H9 (cell line): ENCODE measurements around the gene KAZN. TPM values are rescaled to one million over a fixed set of nuclear protein-coding genes. Genes with fewer than 3 reads are reported as not detected.

Experiments
- DNase-seq: peaks from one replicate; pipeline ENCODE4 v3.0.0-alpha.2; 2017
- H2AFZ ChIP-seq: one replicate; pipeline ENCODE4 v1.6.1; 2013; ENCODE audit warnings: mild to moderate bottlenecking, low read length, control low read depth, moderate library complexity
- H2AK5ac ChIP-seq: 2 replicates; pipeline ENCODE4 v1.6.1; 2013; ENCODE audit warnings: low read length, control low read depth, mixed read lengths; ENCODE audit not compliant: insufficient read length
- H2BK120ac ChIP-seq: one replicate; pipeline ENCODE4 v1.6.1; 2013; ENCODE audit warnings: low read depth, mild to moderate bottlenecking, low read length, control low read depth, inconsistent platforms; ENCODE audit not compliant: poor library complexity, severe bottlenecking
- H2BK12ac ChIP-seq: 2 replicates; pipeline ENCODE4 v1.6.1; 2013; ENCODE audit warnings: low read length, control low read depth, mixed read lengths, low read depth; ENCODE audit not compliant: insufficient read length
- H2BK15ac ChIP-seq: 2 replicates; pipeline ENCODE4 v1.6.1; 2013; ENCODE audit warnings: low read depth, low read length, control low read depth
- H2BK20ac ChIP-seq: one replicate; pipeline ENCODE4 v1.6.1; 2013; ENCODE audit warnings: low read depth, mild to moderate bottlenecking, low read length, control low read depth, inconsistent platforms; ENCODE audit not compliant: poor library complexity, severe bottlenecking
- H2BK5ac ChIP-seq: 2 replicates; pipeline ENCODE4 v1.6.1; 2013; ENCODE audit warnings: low read length, control low read depth, mixed read lengths; ENCODE audit not compliant: insufficient read length
- H3K14ac ChIP-seq: 2 replicates; pipeline ENCODE4 v1.6.1; 2013; ENCODE audit warnings: low read length, control low read depth; ENCODE audit not compliant: insufficient read depth
- H3K18ac ChIP-seq: 2 replicates; pipeline ENCODE4 v1.6.1; 2013; ENCODE audit warnings: low read depth, mild to moderate bottlenecking, mixed read lengths, low read length, control low read depth; ENCODE audit not compliant: insufficient read length
- H3K23ac ChIP-seq: 2 replicates; pipeline ENCODE4 v1.6.1; 2013; ENCODE audit warnings: low read length, control low read depth, mixed read lengths, low read depth; ENCODE audit not compliant: insufficient read length
- H3K23me2 ChIP-seq: 2 replicates; pipeline ENCODE4 v1.6.1; 2013; ENCODE audit warnings: low read depth, mild to moderate bottlenecking, mixed read lengths, low read length, control low read depth; ENCODE audit not compliant: insufficient read length, poor library complexity, severe bottlenecking
- H3K27ac ChIP-seq: 2 replicates; pipeline ENCODE4 v1.5.1; 2013; ENCODE audit warnings: low read length, control low read depth, mixed read lengths, low read depth; ENCODE audit not compliant: insufficient read length
- H3K27me3 ChIP-seq: 2 replicates; pipeline ENCODE4 v1.6.1; 2013; ENCODE audit warnings: low read length, control low read depth, inconsistent platforms; ENCODE audit not compliant: insufficient read depth
- H3K4ac ChIP-seq: 2 replicates; pipeline ENCODE4 v1.6.1; 2013; ENCODE audit warnings: low read depth, mild to moderate bottlenecking, control low read depth, inconsistent platforms, low read length, moderate library complexity
- H3K4me1 ChIP-seq: 2 replicates; pipeline ENCODE4 v1.6.1; 2013; ENCODE audit warnings: low read length, control low read depth, inconsistent platforms; ENCODE audit not compliant: insufficient read depth
- H3K4me2 ChIP-seq: 2 replicates; pipeline ENCODE4 v1.6.1; 2013; ENCODE audit warnings: low read length, control low read depth, mixed read lengths; ENCODE audit not compliant: insufficient read length, insufficient read depth
- H3K56ac ChIP-seq: 2 replicates; pipeline ENCODE4 v1.6.1; 2013; ENCODE audit warnings: low read depth, mild to moderate bottlenecking, mixed read lengths, low read length, control low read depth; ENCODE audit not compliant: insufficient read length
- H3K79me1 ChIP-seq: 2 replicates; pipeline ENCODE4 v1.6.1; 2013; ENCODE audit warnings: low read depth, mild to moderate bottlenecking, moderate library complexity, low read length, control low read depth, inconsistent platforms; ENCODE audit not compliant: insufficient read depth, poor library complexity, severe bottlenecking
- H3K79me2 ChIP-seq: 2 replicates; pipeline ENCODE4 v1.6.1; 2013; ENCODE audit warnings: low read length, control low read depth, inconsistent platforms; ENCODE audit not compliant: insufficient read depth
- H3K9ac ChIP-seq: 2 replicates; pipeline ENCODE4 v1.6.1; 2013; ENCODE audit warnings: low read length, control low read depth, mixed read lengths; ENCODE audit not compliant: insufficient read length; ENCODE audit errors: extremely low read depth
- H3K9me3 ChIP-seq: one replicate; pipeline ENCODE4 v1.6.1; 2013; ENCODE audit warnings: low read depth, low read length, inconsistent platforms; ENCODE audit not compliant: control insufficient read depth
- H3T11ph ChIP-seq: one replicate; pipeline ENCODE4 v1.6.1; 2013; ENCODE audit warnings: mild to moderate bottlenecking, low read length, control low read depth, inconsistent platforms
- H4K20me1 ChIP-seq: one replicate; pipeline ENCODE4 v1.6.1; 2013; ENCODE audit not compliant: control insufficient read depth, insufficient read length, insufficient read depth
- H4K5ac ChIP-seq: 2 replicates; pipeline ENCODE4 v1.6.1; 2013; ENCODE audit warnings: low read depth, mild to moderate bottlenecking, mixed read lengths, low read length, control low read depth; ENCODE audit not compliant: insufficient read length
- H4K8ac ChIP-seq: replicated peaks from 2 replicates; pipeline ENCODE4 v1.6.1; 2013; ENCODE audit warnings: low read length, control low read depth, mixed read lengths, low read depth; ENCODE audit not compliant: insufficient read length
- H4K91ac ChIP-seq: 2 replicates; pipeline ENCODE4 v1.6.1; 2013; ENCODE audit warnings: low read depth, mild to moderate bottlenecking, moderate library complexity, mixed read lengths, low read length, control low read depth; ENCODE audit not compliant: insufficient read length
- H3K27ac Mint-ChIP-seq, 3 experiments: 2 replicates in 2 of 3; 3 replicates in 1 of 3; pipeline ENCODE4 v1.8.0; 2020 to 2021; ENCODE audit warnings: mixed read lengths in 3 of 3, mild to moderate bottlenecking in 1 of 3, moderate library complexity in 1 of 3
- H3K27me3 Mint-ChIP-seq: 2 replicates; pipeline ENCODE4 v1.8.0; 2021; ENCODE audit warnings: low read depth, mild to moderate bottlenecking, moderate library complexity, mixed read lengths
- H3K36me3 Mint-ChIP-seq, 3 experiments: 2 replicates in 2 of 3; 3 replicates in 1 of 3; pipeline ENCODE4 v1.8.0; 2020 to 2021; ENCODE audit warnings: low read depth in 3 of 3, mixed read lengths in 3 of 3; ENCODE audit not compliant: insufficient read depth in 1 of 3
- H3K4me1 Mint-ChIP-seq, 2 experiments: 2 replicates each; pipeline ENCODE4 v1.8.0; 2020; ENCODE audit warnings: mixed read lengths in 2 of 2
- H3K4me3 Mint-ChIP-seq, 2 experiments: 2 replicates in 1 of 2; 3 replicates in 1 of 2; pipeline ENCODE4 v1.8.0; 2020 to 2021; ENCODE audit warnings: mild to moderate bottlenecking in 2 of 2, mixed read lengths in 2 of 2, moderate library complexity in 1 of 2
- H3K9me3 Mint-ChIP-seq, 2 experiments: 2 replicates in 1 of 2; 3 replicates in 1 of 2; pipeline ENCODE4 v1.8.0; 2020; ENCODE audit warnings: mild to moderate bottlenecking in 2 of 2, mixed read lengths in 2 of 2, moderate library complexity in 1 of 2
- CTCF ChIP-seq: fragments of 200-600 bp; sonication (generic); conservative IDR thresholded peaks from 3 replicates; pipeline ENCODE4 v1.8.0; 2021; ENCODE audit warnings: antibody characterized with exemption, mild to moderate bottlenecking
- WGBS: extraction: QIAGEN DNeasy Blood & Tissue Kit; methylation state at CpG from one replicate; pipeline ENCODE4 v1.1.7; 2013; ENCODE audit warnings: missing lambda C conversion rate, low lambda C conversion rate, mixed read lengths; ENCODE audit not compliant: insufficient read length; ENCODE audit errors: extremely low coverage; 5-methylcytosine and 5-hydroxymethylcytosine counted together
- total RNA-seq: library from RNA; stranded (reverse); gene quantifications from 2 replicates; pipeline ENCODE4 v1.2.1, GENCODE V29; 2021

Gene KAZN
- total RNA-seq, 1 experiment from 2014 or later: 7.6 TPM

GRCh38 chr1:14594045-14594444 is 4.4 kb upstream of the KAZN start:
- no CpG with 5 or more reads among the region's 5 CpGs for WGBS
- Histone ChIP-seq H3K79me2 (no peaks in the 10 kb centered on the region), H2AK5ac (no peak overlapping the region), H3K56ac (no peak overlapping the region), H3K9me3 (no peaks in the 10 kb centered on the region), H4K5ac (no peak overlapping the region), H2BK5ac (no peak overlapping the region), H3K23ac (no peak overlapping the region), H3K23me2 (peaks cover 6% of the 10 kb centered on the region), H3K4ac (no peak overlapping the region), H3K18ac (no peak overlapping the region), H3K14ac (no peak overlapping the region), H3K27ac (no peak overlapping the region), H4K91ac (no peak overlapping the region), H4K8ac (no peak overlapping the region), H3K79me1 (no peaks in the 10 kb centered on the region), H3K4me1 (peaks cover 8% of the 10 kb centered on the region), H2BK20ac (no peak overlapping the region), H2BK15ac (no peak overlapping the region), H3T11ph (no peak overlapping the region), H3K27me3 (peaks cover 7% of the 10 kb centered on the region; the same call in 1 of the 2 replicates), H3K4me2 (no peak overlapping the region), H4K20me1 (no peaks in the 10 kb centered on the region), H2BK120ac (no peak overlapping the region), H2AFZ (no peak overlapping the region), H3K9ac (no peak overlapping the region), H2BK12ac (no peak overlapping the region)
- Mint-ChIP-seq H3K36me3 (no peaks in the 10 kb centered on the region), H3K9me3 (no peaks in the 10 kb centered on the region; a peak in 1 of 5 replicates), H3K4me1 (peaks cover 50 to 60% of the 10 kb centered on the region in 2 experiments), H3K27me3 (peaks cover 46% of the 10 kb centered on the region), H3K27ac (peak overlapping the region in 1 of 3 experiments; percentile 72; a peak in 1 of 7 replicates), H3K4me3 (no peak overlapping the region)
- TF ChIP-seq CTCF: no peak
- DNase-seq: no peak
